Neural progenitor cell (in vitro differentiated cells): Measurements from ENCODE around the gene DEK. TPM values are rescaled to one million over a fixed set of nuclear protein-coding genes. Genes with fewer than 3 reads are reported as not detected.
A peak's percentile ranks its signal among the peaks of the same experiment; 100 is the strongest.
"Not testable (repeated sequence)": the region's sequence is repeated elsewhere in the genome, so short reads cannot be mapped to it uniquely, and the experiment has no call there.

Source experiments
- DNase-seq: peaks from one replicate; pipeline ENCODE4 v3.0.0-alpha.2; 2016; ENCODE audit warnings: low spot score
- H2AFZ ChIP-seq: fragments of 200-600 bp; sonication (generic); replicated peaks from 2 replicates; pipeline ENCODE4 v1.6.1; 2016; ENCODE audit warnings: antibody characterized with exemption
- H3F3A ChIP-seq: fragments of 200-600 bp; sonication (generic); 2 replicates; pipeline ENCODE4 v1.6.1; 2016; ENCODE audit warnings: antibody characterized with exemption, low read depth
- H3K27ac ChIP-seq: fragments of 200-600 bp; sonication (generic); 2 replicates; pipeline ENCODE4 v1.5.1; 2016; ENCODE audit warnings: mild to moderate bottlenecking
- H3K27me3 ChIP-seq: fragments of 200-600 bp; sonication (generic); 2 replicates; pipeline ENCODE4 v1.6.1; 2016; ENCODE audit warnings: mild to moderate bottlenecking, moderate library complexity
- H3K36me3 ChIP-seq: fragments of 200-600 bp; sonication (generic); 2 replicates; pipeline ENCODE4 v1.5.1; 2016
- H3K4me1 ChIP-seq: fragments of 200-600 bp; sonication (generic); 2 replicates; pipeline ENCODE4 v1.6.1; 2016; ENCODE audit warnings: mixed run types
- H3K4me2 ChIP-seq: fragments of 200-600 bp; sonication (generic); 2 replicates; pipeline ENCODE4 v1.6.1; 2016
- H3K4me3 ChIP-seq: fragments of 200-600 bp; sonication (generic); 2 replicates; pipeline ENCODE4 v1.5.1; 2016
- H3K79me2 ChIP-seq: fragments of 200-600 bp; sonication (generic); 2 replicates; pipeline ENCODE4 v1.6.1; 2016; ENCODE audit warnings: low read depth
- H3K9ac ChIP-seq: fragments of 200-600 bp; sonication (generic); 2 replicates; pipeline ENCODE4 v1.6.1; 2016
- H3K9me3 ChIP-seq: fragments of 200-600 bp; sonication (generic); 2 replicates; pipeline ENCODE4 v1.5.1; 2016; ENCODE audit warnings: low read depth
- H4K20me1 ChIP-seq: fragments of 200-600 bp; sonication (generic); 2 replicates; pipeline ENCODE4 v1.6.1; 2016; ENCODE audit warnings: low read depth
- H3K27ac Mint-ChIP-seq: 3 replicates; pipeline ENCODE4 v1.8.0; 2021; ENCODE audit warnings: mixed read lengths
- H3K27me3 Mint-ChIP-seq: 2 replicates; pipeline ENCODE4 v1.8.0; 2022; ENCODE audit warnings: low read depth, mild to moderate bottlenecking, inconsistent platforms, moderate library complexity, mixed read lengths; ENCODE audit not compliant: insufficient read depth
- H3K36me3 Mint-ChIP-seq: 3 replicates; pipeline ENCODE4 v1.8.0; 2021; ENCODE audit warnings: mixed read lengths
- H3K4me1 Mint-ChIP-seq: 3 replicates; pipeline ENCODE4 v1.8.0; 2021; ENCODE audit warnings: mixed read lengths
- H3K4me3 Mint-ChIP-seq: 3 replicates; pipeline ENCODE4 v1.8.0; 2021; ENCODE audit warnings: mild to moderate bottlenecking, moderate library complexity, mixed read lengths
- H3K9me3 Mint-ChIP-seq: 3 replicates; pipeline ENCODE4 v1.8.0; 2020; ENCODE audit warnings: mixed read lengths
- EZH2 ChIP-seq: fragments of 200-600 bp; sonication (generic); IDR thresholded peaks from 2 replicates; pipeline ENCODE4 v1.6.1; 2017; ENCODE audit warnings: antibody characterized with exemption, mild to moderate bottlenecking, moderate library complexity
- EZH2phosphoT487 ChIP-seq: fragments of 200-600 bp; sonication (generic); IDR thresholded peaks from 2 replicates; pipeline ENCODE4 v1.6.1; 2017; ENCODE audit warnings: antibody characterized with exemption
- total RNA-seq: library from RNA; depleted of rRNA; stranded (reverse); fragments of >200 nt; gene quantifications from 2 replicates; pipeline ENCODE4 v1.2.3, GENCODE V29; 2015; ENCODE audit warnings: low replicate concordance
- TF ChIP-seq, protein P1 (sequence below): fragments of 200-600 bp; sonication (generic); IDR thresholded peaks from 2 replicates; pipeline ENCODE4 v1.5.1; 2017; ENCODE audit warnings: antibody characterized with exemption, mild to moderate bottlenecking

Gene DEK
- total RNA-seq, 1 donor from 2014 or later, result 501 TPM

DNA sequence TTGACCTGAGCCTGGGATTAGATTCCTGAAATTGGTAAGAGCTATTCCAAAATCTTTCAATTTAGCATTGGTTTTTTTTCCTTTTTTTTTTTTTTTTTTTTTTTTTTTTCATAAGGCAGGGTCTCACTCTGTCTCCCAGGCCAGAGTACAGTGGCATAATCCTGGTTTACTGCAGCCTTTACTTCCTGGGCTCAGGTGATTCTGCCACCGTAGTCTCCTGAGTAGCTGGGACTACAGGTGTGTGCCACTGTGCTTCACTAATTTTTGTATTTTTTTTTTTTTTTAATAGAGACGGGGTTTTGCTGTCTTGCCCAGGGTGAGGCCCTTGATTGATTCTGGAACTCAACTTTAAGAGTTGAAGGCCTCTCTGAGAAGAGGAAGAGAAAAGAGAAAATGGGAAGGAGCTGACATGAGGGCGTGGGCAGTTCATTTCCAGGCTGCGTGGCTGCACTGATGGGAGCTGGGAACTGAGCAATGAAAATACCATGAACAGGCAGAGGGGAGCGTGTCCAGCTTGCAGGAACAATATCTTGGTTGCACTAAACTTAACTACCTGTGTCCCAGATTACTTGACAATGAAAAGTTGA, 84.5 kb downstream of the DEK start:
- H2AFZ ChIP-seq, result no peak overlapping the region
- no peaks in the 10 kb centered on the region for H4K20me1 ChIP-seq
- H3K9me3 Mint-ChIP-seq, result peaks cover 2% of the 10 kb centered on the region
- no peak overlapping the region for H3K4me3 Mint-ChIP-seq
- H3K36me3 Mint-ChIP-seq, result peaks cover 20% of the 10 kb centered on the region
- no peak overlapping the region for H3K9ac ChIP-seq
- no peaks in the 10 kb centered on the region for H3K9me3 ChIP-seq
- no peaks in the 10 kb centered on the region for H3K27me3 Mint-ChIP-seq
- no peaks in the 10 kb centered on the region for H3F3A ChIP-seq
- no peaks in the 10 kb centered on the region for H3K36me3 ChIP-seq
- H3K4me2 ChIP-seq, result no peak overlapping the region
- no peak overlapping the region for H3K27ac ChIP-seq
- no peak overlapping the region for H3K4me3 ChIP-seq
- peak overlapping the region; percentile 10 for H3K27ac Mint-ChIP-seq
- H3K79me2 ChIP-seq, result no peaks in the 10 kb centered on the region
- H3K27me3 ChIP-seq, result no peaks in the 10 kb centered on the region
- TF ChIP-seq EZH2phosphoT487, result no peak
- TF ChIP-seq, protein P1, sequence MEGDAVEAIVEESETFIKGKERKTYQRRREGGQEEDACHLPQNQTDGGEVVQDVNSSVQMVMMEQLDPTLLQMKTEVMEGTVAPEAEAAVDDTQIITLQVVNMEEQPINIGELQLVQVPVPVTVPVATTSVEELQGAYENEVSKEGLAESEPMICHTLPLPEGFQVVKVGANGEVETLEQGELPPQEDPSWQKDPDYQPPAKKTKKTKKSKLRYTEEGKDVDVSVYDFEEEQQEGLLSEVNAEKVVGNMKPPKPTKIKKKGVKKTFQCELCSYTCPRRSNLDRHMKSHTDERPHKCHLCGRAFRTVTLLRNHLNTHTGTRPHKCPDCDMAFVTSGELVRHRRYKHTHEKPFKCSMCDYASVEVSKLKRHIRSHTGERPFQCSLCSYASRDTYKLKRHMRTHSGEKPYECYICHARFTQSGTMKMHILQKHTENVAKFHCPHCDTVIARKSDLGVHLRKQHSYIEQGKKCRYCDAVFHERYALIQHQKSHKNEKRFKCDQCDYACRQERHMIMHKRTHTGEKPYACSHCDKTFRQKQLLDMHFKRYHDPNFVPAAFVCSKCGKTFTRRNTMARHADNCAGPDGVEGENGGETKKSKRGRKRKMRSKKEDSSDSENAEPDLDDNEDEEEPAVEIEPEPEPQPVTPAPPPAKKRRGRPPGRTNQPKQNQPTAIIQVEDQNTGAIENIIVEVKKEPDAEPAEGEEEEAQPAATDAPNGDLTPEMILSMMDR, result no peak
- peaks cover 2% of the 10 kb centered on the region for H3K4me1 Mint-ChIP-seq
- DNase-seq, result no peak
- H3K4me1 ChIP-seq, result no peaks in the 10 kb centered on the region

DNA sequence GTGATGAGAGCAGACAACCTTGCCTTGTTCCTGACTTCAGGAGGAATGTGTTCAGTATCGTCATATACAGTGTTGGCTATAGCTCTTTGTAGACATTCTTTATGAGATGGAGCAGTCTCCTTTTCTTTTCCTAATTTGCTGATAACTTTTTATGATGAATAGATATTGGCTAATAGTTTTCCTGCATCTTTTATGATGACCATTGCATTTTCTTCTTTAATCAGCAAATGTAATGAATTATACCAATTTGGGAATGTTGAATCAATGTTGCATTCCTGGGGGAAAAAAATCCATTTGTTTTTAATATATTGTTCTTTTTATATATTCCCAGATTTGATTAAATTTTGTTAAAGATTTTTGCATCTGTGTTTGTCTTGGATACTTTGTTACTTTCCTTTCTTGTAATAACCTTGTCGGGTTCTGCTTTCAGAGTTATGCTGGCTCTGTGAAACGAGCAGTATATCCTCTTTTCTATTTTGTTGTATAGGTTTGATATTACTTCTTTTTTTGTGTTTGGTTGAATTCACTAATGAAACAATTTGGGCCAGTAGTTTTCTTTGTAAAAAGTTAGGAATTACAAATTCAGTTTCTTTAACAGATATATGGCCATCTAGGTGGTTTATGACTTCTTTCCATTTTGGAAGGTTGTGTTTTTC, 85.2 kb downstream of the DEK start:
- no peak overlapping the region for H3K4me3 Mint-ChIP-seq
- H3K4me3 ChIP-seq, result no peak overlapping the region
- peaks cover 24% of the 10 kb centered on the region for H3K36me3 Mint-ChIP-seq
- H4K20me1 ChIP-seq, result no peaks in the 10 kb centered on the region
- H3K9me3 Mint-ChIP-seq, result peaks cover 2% of the 10 kb centered on the region
- no peak overlapping the region for H2AFZ ChIP-seq
- H3K27ac ChIP-seq, result no peak overlapping the region
- H3K4me1 Mint-ChIP-seq, result no peaks in the 10 kb centered on the region
- no peak overlapping the region for H3K27ac Mint-ChIP-seq
- no peak for TF ChIP-seq EZH2
- TF ChIP-seq, protein P1, result no peak
- TF ChIP-seq EZH2phosphoT487, result no peak
- DNase-seq, result no peak
- H3K27me3 Mint-ChIP-seq, result no peaks in the 10 kb centered on the region
- H3K36me3 ChIP-seq, result no peaks in the 10 kb centered on the region
- H3K79me2 ChIP-seq, result no peaks in the 10 kb centered on the region
- no peaks in the 10 kb centered on the region for H3K27me3 ChIP-seq
- no peak overlapping the region for H3K9ac ChIP-seq
- no peak overlapping the region for H3K4me2 ChIP-seq
- H3K9me3 ChIP-seq, result no peaks in the 10 kb centered on the region
- H3F3A ChIP-seq, result no peaks in the 10 kb centered on the region
- H3K4me1 ChIP-seq, result no peaks in the 10 kb centered on the region

DNA sequence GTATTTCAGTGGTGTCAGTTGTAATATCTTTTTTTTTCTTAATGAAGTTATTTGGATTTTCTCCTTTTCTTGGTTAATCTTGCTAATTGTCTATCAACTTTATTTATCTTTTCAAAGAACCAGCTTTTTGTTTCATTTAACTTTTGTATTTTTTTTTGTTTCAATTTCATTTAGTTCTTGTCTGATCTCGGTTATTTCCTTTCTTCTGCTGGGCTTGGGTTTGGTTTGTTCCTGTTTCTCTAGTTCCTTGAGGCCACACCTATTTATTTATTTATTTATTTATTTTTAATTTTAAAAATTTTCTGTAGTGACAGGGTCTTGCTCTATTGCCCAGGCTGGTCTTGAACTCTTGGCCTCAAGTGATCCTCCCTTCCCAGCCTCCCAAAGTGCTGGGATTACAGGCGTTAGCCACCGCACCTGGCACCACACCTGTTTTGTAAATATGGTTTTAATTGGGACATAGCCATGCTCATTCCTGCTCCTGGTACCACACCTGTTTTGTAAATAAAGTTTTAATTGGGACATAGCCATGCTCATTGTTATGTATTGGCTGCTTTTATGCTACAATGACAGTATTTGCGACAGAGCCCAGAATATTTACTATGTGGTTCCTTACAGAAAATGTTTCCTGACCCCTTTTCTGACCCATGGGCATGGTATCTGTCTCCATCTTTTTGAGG, 86.9 kb downstream of the DEK start:
- no peak overlapping the region for H3K4me2 ChIP-seq
- H2AFZ ChIP-seq, result no peak overlapping the region
- H3K27ac ChIP-seq, result no peak overlapping the region
- H3K4me1 ChIP-seq, result no peaks in the 10 kb centered on the region
- H3K4me3 Mint-ChIP-seq, result no peak overlapping the region
- no peaks in the 10 kb centered on the region for H4K20me1 ChIP-seq
- H3K79me2 ChIP-seq, result no peaks in the 10 kb centered on the region
- no peak overlapping the region for H3K4me3 ChIP-seq
- no peaks in the 10 kb centered on the region for H3K4me1 Mint-ChIP-seq
- no peak for DNase-seq
- H3F3A ChIP-seq, result no peaks in the 10 kb centered on the region
- H3K27me3 Mint-ChIP-seq, result no peaks in the 10 kb centered on the region
- TF ChIP-seq, protein P1, result no peak
- TF ChIP-seq EZH2 (no peak), EZH2phosphoT487 (no peak)
- no peak overlapping the region for H3K27ac Mint-ChIP-seq
- H3K27me3 ChIP-seq, result no peaks in the 10 kb centered on the region
- peaks cover 2% of the 10 kb centered on the region for H3K9me3 Mint-ChIP-seq
- no peaks in the 10 kb centered on the region for H3K36me3 ChIP-seq
- H3K36me3 Mint-ChIP-seq, result peaks cover 30% of the 10 kb centered on the region
- no peaks in the 10 kb centered on the region for H3K9me3 ChIP-seq
- no peak overlapping the region for H3K9ac ChIP-seq

DNA sequence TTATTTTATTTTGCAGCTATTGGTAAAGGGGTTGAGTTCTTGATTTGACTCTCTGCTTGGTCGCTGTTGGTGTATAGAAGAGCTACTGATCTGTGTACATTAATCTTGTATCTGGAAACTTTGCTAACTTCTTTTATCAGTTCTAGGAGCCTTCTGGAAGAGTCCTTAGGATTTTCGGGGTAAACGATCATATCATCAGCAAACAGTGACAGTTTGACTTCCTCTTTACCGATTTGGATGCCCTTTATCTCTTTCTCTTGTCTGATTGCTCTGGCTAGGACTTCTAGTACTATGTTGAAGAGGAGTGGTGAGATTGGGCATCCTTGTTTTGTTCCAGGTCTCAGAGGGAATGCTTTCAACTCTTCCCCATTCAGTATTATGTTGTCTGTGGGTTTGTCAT, 88.1 kb downstream of the DEK start:
- H3K4me2 ChIP-seq, H3K4me1 ChIP-seq, H3K27ac Mint-ChIP-seq, H3K27me3 Mint-ChIP-seq, H3K79me2 ChIP-seq, H3K9me3 ChIP-seq, H3K27ac ChIP-seq, H3K27me3 ChIP-seq, H3F3A ChIP-seq, DNase-seq, H3K9ac ChIP-seq, H3K4me1 Mint-ChIP-seq, H3K36me3 ChIP-seq, H3K4me3 Mint-ChIP-seq, H4K20me1 ChIP-seq, H2AFZ ChIP-seq, H3K9me3 Mint-ChIP-seq, H3K4me3 ChIP-seq: not testable (repeated sequence)
- H3K36me3 Mint-ChIP-seq, result peaks cover 33% of the 10 kb centered on the region
